B cell (primary cell): ENCODE results near the gene HOXC4. TPM values are rescaled to one million over a fixed set of nuclear protein-coding genes. Genes with fewer than 3 reads are reported as not detected.

Source experiments
- ATAC-seq: fragments of 200-7000 bp; cut with Tn5 transposase; one replicate; pipeline ENCODE4 v1.10.0; 2021; ENCODE audit warnings: low read depth, mild to moderate bottlenecking, moderate number of reproducible peaks, moderate library complexity
- CTCF ChIA-PET: fragments of 350-600 bp; sonication (Branson Sonifier 250); formaldehyde crosslinking; loops from one replicate; lab custom pipeline; 2021; ENCODE audit warnings: antibody characterized with exemption, inconsistent platforms; lab: Charles Lee
- POLR2A ChIA-PET: fragments of 350-600 bp; sonication (Branson Sonifier 250); formaldehyde crosslinking; loops from one replicate; lab custom pipeline; 2021; ENCODE audit warnings: antibody characterized with exemption; lab: Charles Lee
- DNase-seq: peaks from one replicate; pipeline ENCODE4 v3.0.0; 2013
- H2AFZ ChIP-seq: 2 replicates; pipeline ENCODE4 v1.6.1; 2012; ENCODE audit warnings: mild to moderate bottlenecking, low read depth, low read length; ENCODE audit not compliant: insufficient read depth, poor library complexity, severe bottlenecking
- H3K27ac ChIP-seq, 2 donors: 1 replicate in 1 of 2; 2 replicates in 1 of 2; pipeline ENCODE4 v1.5.1; 2012 to 2013; ENCODE audit warnings: low read length in 2 of 2, mild to moderate bottlenecking in 2 of 2, moderate library complexity in 1 of 2
- H3K27me3 ChIP-seq, 4 experiments: fragments of 200-600 bp in 1 of 4; sonication (generic) in 1 of 4; replicated peaks in 1 of 4; 1 replicate in 2 of 4; 2 replicates in 2 of 4; pipeline versions ENCODE4 v1.6.1 to v1.7.0; 2013 to 2016; ENCODE audit warnings: low read length in 3 of 4, mild to moderate bottlenecking in 2 of 4, mixed read lengths in 1 of 4, moderate library complexity in 1 of 4; ENCODE audit not compliant: insufficient read depth in 4 of 4, control insufficient read depth in 3 of 4; ENCODE audit errors: control extremely low read depth in 1 of 4
- H3K36me3 ChIP-seq, 2 experiments: replicated peaks in 1 of 2; 1 replicate in 1 of 2; 2 replicates in 1 of 2; pipeline versions ENCODE4 v1.6.1 to v1.7.1; 2013; ENCODE audit warnings: low read length in 1 of 2; ENCODE audit not compliant: insufficient read depth in 2 of 2, control insufficient read depth in 1 of 2; ENCODE audit errors: control extremely low read depth in 1 of 2, extremely low read depth in 1 of 2
- H3K4me1 ChIP-seq, 2 donors: fragments of 200-600 bp in 1 of 2; sonication (generic) in 1 of 2; 1 replicate in 1 of 2; 2 replicates in 1 of 2; pipeline versions ENCODE4 v1.5.1 to v1.6.1; 2013 to 2017; ENCODE audit warnings: low read length in 2 of 2; ENCODE audit not compliant: control insufficient read depth in 2 of 2, insufficient read depth in 2 of 2
- H3K4me2 ChIP-seq: replicated peaks from 2 replicates; pipeline ENCODE3; 2012; ENCODE audit warnings: mild to moderate bottlenecking, low read depth, low read length; ENCODE audit not compliant: poor library complexity, severe bottlenecking
- H3K4me3 ChIP-seq, 5 experiments: fragments of 200-600 bp in 1 of 5; sonication (generic) in 1 of 5; 1 replicate in 3 of 5; 2 replicates in 2 of 5; pipeline versions ENCODE4 v1.5.1 to v1.7.0; 2011 to 2016; ENCODE audit warnings: low read length in 4 of 5, mild to moderate bottlenecking in 4 of 5, low read depth in 2 of 5, control low read depth in 1 of 5, moderate library complexity in 1 of 5; ENCODE audit not compliant: insufficient read depth in 1 of 5; ENCODE audit errors: control extremely low read depth in 1 of 5, extremely low read depth in 1 of 5
- H3K79me2 ChIP-seq: fragments of 200-600 bp; sonication (generic); one replicate; pipeline ENCODE4 v1.6.0; 2016; ENCODE audit warnings: low read length; ENCODE audit not compliant: control insufficient read depth, insufficient read depth
- H3K9ac ChIP-seq: fragments of 200-600 bp; sonication (generic); 2 replicates; pipeline ENCODE4 v1.6.1; 2017; ENCODE audit warnings: mild to moderate bottlenecking, low read length, moderate library complexity
- H3K9me3 ChIP-seq, 3 donors: one replicate each; pipeline versions ENCODE4 v1.6.1 to v1.7.1; 2013; ENCODE audit warnings: low read length in 2 of 3; ENCODE audit not compliant: control insufficient read depth in 2 of 3, insufficient read depth in 1 of 3; ENCODE audit errors: control extremely low read depth in 1 of 3
- H4K20me1 ChIP-seq: 2 replicates; pipeline ENCODE4 v1.6.0; 2012; ENCODE audit warnings: mild to moderate bottlenecking, low read length; ENCODE audit not compliant: insufficient read depth, control insufficient read depth, poor library complexity, severe bottlenecking
- H3K27ac Mint-ChIP-seq: one replicate; pipeline ENCODE4 v1.8.0; 2021; ENCODE audit warnings: mixed read lengths
- H3K27me3 Mint-ChIP-seq: one replicate; pipeline ENCODE4 v1.8.0; 2021; ENCODE audit warnings: mixed read lengths
- H3K4me1 Mint-ChIP-seq: one replicate; pipeline ENCODE4 v1.8.0; 2021; ENCODE audit warnings: mixed read lengths
- H3K4me3 Mint-ChIP-seq: one replicate; pipeline ENCODE4 v1.8.0; 2021; ENCODE audit warnings: mixed read lengths
- H3K9me3 Mint-ChIP-seq: one replicate; pipeline ENCODE4 v1.8.0; 2022; ENCODE audit warnings: mixed read lengths; ENCODE audit not compliant: insufficient read depth
- CTCF ChIP-seq: fragments of 200-600 bp; IDR thresholded peaks from one replicate; pipeline ENCODE4 v1.8.0; 2022; ENCODE audit warnings: antibody characterized with exemption, mild to moderate bottlenecking
- EZH2 ChIP-seq: IDR thresholded peaks from 2 replicates; pipeline ENCODE4 v1.6.1; 2012; ENCODE audit warnings: borderline replicate concordance, low read depth, mild to moderate bottlenecking, moderate library complexity, low read length; ENCODE audit not compliant: insufficient read depth, poor library complexity, severe bottlenecking
- WGBS: methylation state at CpG from one replicate; pipeline ENCODE4 v1.1.5; 2013; ENCODE audit warnings: missing lambda C conversion rate; ENCODE audit not compliant: insufficient coverage; 5-methylcytosine and 5-hydroxymethylcytosine counted together
- intact Hi-C: fragments of 100-400 bp; cut with micrococcal nuclease; formaldehyde crosslinking; loops from one replicate; pipeline ENCODE4 v1.10.0; 2022
- polyA plus RNA-seq: library from polyadenylated mRNA; depleted of rRNA; stranded (reverse); fragments of >200 nt; gene quantifications from 2 replicates; pipeline ENCODE4 v1.2.3, GENCODE V29; 2012
- total RNA-seq, 2 donors: library from RNA; stranded (reverse); fragments of 120-200 nt in 1 of 2; gene quantifications; 1 replicate in 1 of 2; 2 replicates in 1 of 2; pipeline versions ENCODE4 v1.2.3 to v1.2.4, GENCODE V29; 2013 to 2022

The HOXC4 gene
- total and polyA plus RNA-seq, 2 donors (not counting 1 experiment from before 2014, with no cell fraction given): 4.3 to 6.5 TPM

- ChIA-PET CTCF (interaction anchor here (0.6 to 6.7 kb wide), 10 partner anchors 8 to 205 kb away, joined by 3 to 159 read pairs (median 7); partner anchors contain the start of genes HOXC5 and SMUG1), POLR2A (interaction anchor here (0.7 kb wide), 3 partner anchors 23 to 45 kb away, joined by 4 to 6 read pairs (median 5); partner anchors contain the start of gene HOXC4)
- ATAC-seq: no peak
- peak; percentile 60 for DNase-seq
- Histone ChIP-seq H3K27ac (no peak overlapping the region), H4K20me1 (no peaks in the 10 kb centered on the region), H3K36me3 (no peaks in the 10 kb centered on the region), H3K9ac (peak overlapping the region; percentile 10), H3K27me3 (peaks cover 0 to 91% (median 81%) of the 10 kb centered on the region in 4 experiments), H3K9me3 (peaks cover 0 to 39% (median 0%) of the 10 kb centered on the region in 3 donors), H2AFZ (peak overlapping the region; percentile 58), H3K4me2 (peak overlapping the region; percentile 72), H3K79me2 (no peaks in the 10 kb centered on the region), H3K4me1 (peaks cover 34 to 58% of the 10 kb centered on the region in 2 donors), H3K4me3 (peak overlapping the region in 2 of 5 experiments; percentile 17 to 37)
- H3K9me3 Mint-ChIP-seq: no peaks in the 10 kb centered on the region
- 3% methylated on average over 39 of the region's 51 CpGs for WGBS
- TF ChIP-seq CTCF (no peak), EZH2 (peak; percentile 78)
- intact Hi-C loops: loop anchor here (5.0 to 10.0 kb wide), 5 partner anchors 32 to 355 kb away; partner anchors contain the start of genes CBX5, GPR84, HNRNPA1 and HOXC12
- peaks cover 70% of the 10 kb centered on the region for H3K27me3 Mint-ChIP-seq
- H3K4me1 Mint-ChIP-seq: peaks cover 32% of the 10 kb centered on the region
- peak overlapping the region; percentile 72 for H3K4me3 Mint-ChIP-seq
- H3K27ac Mint-ChIP-seq: peak overlapping the region; percentile 73
Observed at GRCh38 chr12:54009171-54010052, 44.2 kb upstream of the HOXC4 start.
